HG02870 (cell line): ENCODE data around the gene MAMSTR.

Source experiments
- ATAC-seq: cut with Tn5 transposase; IDR thresholded peaks from one replicate; pipeline ENCODE4 v1.9.1; 2021; ENCODE audit warnings: mild to moderate bottlenecking, moderate library complexity; ENCODE audit not compliant: unreplicated experiment

The MAMSTR gene

GRCh38 chr19:48746738-48747575 lies 27.4 kb upstream of the MAMSTR start, which contains the start of gene IZUMO1:
IZUMO1 (minus strand) TSS chr19:48746909; CDS start chr19:48745859, 1,050 bp downstream.
- ATAC-seq, result no peak

DNA sequence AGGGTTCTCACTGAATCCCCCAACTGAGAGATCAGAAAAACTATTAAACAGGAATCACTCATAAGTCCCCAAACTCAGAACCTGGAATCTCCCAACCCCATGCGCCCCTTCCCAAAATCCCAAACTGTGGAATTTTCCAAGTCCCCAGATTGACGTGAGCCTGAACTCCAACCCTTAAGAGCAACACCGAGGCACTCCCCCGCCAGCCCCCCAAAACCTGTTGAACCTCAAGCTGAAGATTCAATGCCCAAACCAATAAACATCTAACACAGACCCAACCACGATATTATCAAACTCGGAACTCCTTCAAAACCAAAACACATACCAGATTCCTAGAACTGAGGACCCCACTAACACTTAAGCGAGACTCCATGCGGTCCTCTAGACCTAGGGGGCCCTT lies 26.6 kb upstream of the MAMSTR start:
- ATAC-seq, result no peak

DNA sequence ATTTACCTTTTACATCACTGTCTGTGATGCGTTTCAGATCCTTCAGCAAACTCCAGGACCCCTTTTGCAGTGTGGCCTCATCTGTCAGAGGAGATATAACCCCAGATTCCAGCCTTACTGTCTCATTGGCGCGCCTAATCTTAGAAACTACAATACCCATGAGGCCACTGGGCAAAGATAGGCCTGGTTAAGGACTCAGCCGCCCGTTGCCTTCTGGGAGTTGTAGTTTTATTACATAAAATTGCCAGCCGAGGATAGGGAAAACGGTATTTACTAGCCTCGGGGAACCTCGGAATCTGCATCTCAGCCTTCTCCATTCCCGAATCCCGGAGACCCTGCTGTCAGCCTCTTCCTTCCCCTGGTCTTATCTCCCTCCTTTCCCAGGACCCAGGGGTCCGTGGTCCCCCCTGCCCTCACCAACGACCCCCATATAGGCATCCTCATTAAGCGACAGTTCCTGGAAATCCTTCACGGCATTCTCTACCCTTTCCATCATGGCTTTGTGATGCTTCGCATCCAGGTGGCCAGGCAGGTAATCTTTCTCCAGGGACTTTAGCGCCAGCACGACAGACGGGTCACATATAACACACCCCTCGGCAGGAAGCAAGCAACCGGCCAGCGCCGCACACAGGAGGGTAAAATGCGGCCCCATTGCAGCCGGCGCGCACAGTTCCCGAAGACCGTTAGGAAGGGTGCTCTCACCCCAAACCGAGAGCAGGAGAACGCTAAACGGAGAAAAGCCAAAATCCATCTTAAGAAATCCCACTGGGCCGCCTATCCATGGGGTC lies 25.9 kb upstream of the MAMSTR start:
- ATAC-seq, result no peak

GRCh38 chr19:48742096-48742495 lies 22.6 kb upstream of the MAMSTR start:
- no peak for ATAC-seq

GRCh38 chr19:48741129-48741999 lies 21.8 kb upstream of the MAMSTR start:
- ATAC-seq, result no peak

- ATAC-seq, result no peak
Measured at GRCh38 chr19:48740164-48740972, 20.8 kb upstream of the MAMSTR start, which contains the start of gene RASIP1. RASIP1 (minus strand) TSS chr19:48740610; CDS start chr19:48740282, 328 bp downstream.

- no peak for ATAC-seq
Measured at GRCh38 chr19:48739404-48740163, 20.1 kb upstream of the MAMSTR start.

- no peak for ATAC-seq
Measured at GRCh38 chr19:48738557-48739403, 19.3 kb upstream of the MAMSTR start.

DNA sequence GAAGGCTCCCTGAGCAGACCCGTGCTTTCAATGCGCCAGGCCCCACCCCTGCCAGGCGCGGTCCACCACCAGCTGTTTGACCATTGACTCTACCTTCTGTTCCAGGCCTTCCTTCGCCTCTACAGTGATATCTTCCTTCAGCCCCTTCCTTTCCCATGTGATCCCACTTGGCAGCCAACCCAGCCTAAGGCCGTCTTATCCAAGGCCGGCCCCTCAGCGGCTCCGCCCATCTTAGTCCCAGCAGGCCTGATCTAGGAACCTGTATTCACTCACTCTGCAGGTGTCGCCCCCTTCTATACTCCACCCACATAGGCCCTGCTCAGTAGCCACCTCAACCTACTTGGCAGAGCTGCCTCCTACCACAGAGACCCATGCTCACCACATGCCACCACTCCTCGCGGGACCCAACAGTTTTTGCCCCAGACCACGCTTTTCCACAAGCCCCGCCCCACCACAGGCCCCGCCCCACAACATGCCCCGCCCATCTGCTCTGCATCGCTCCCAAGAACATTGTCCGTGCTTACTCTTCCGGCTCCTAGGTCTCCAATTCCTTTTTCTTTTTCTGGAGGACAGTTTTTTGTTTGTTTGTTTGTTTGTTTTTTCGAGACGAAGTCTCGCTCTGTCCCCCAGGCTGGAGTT lies 18.0 kb upstream of the MAMSTR start:
- ATAC-seq, result no peak

GRCh38 chr19:48735031-48735615 lies 15.6 kb upstream of the MAMSTR start:
- ATAC-seq, result no peak

DNA sequence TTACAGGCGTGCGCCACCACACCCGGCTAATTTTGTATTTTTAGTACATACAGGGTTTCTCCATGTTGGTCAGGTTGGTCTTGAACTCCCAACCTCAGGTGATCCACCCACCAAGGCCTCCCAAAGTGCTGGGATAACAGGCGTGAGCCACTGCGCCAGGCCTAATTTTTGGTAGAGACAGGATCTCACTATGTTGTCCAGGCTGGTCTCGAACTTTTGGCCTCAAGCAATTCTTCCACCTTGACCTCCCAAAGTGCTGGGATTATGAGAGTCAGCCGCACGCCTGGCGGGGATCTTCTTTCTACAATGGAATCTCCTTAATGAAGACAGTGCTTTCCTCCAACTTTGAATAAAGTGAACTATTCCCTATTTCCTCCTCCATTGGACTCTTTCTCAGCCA lies 15.1 kb upstream of the MAMSTR start:
- ATAC-seq, result no peak

GRCh38 chr19:48731452-48731851 lies 11.9 kb upstream of the MAMSTR start:
- ATAC-seq, result no peak

- no peak for ATAC-seq
Measured at GRCh38 chr19:48728911-48729664, 9.6 kb upstream of the MAMSTR start.

DNA sequence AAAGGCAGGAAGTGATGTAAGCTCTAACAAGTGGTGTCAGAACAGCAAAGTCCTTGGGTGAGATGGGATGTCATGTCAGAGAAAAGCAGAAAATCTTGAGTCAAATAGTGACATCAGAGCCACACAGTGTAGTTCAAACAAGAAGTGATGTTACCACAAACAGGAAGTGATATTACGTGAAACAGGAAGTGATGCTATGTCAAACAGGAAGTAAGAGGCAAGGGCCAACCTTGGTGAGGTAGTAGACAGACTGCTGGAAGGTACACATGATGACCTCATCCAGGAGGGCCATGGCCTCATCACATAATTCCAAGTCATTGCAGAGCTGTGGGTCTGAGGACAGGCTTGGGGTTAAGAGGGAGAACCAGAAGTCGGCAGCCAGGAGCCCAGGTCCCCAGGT lies 7.0 kb upstream of the MAMSTR start:
- no peak for ATAC-seq

DNA sequence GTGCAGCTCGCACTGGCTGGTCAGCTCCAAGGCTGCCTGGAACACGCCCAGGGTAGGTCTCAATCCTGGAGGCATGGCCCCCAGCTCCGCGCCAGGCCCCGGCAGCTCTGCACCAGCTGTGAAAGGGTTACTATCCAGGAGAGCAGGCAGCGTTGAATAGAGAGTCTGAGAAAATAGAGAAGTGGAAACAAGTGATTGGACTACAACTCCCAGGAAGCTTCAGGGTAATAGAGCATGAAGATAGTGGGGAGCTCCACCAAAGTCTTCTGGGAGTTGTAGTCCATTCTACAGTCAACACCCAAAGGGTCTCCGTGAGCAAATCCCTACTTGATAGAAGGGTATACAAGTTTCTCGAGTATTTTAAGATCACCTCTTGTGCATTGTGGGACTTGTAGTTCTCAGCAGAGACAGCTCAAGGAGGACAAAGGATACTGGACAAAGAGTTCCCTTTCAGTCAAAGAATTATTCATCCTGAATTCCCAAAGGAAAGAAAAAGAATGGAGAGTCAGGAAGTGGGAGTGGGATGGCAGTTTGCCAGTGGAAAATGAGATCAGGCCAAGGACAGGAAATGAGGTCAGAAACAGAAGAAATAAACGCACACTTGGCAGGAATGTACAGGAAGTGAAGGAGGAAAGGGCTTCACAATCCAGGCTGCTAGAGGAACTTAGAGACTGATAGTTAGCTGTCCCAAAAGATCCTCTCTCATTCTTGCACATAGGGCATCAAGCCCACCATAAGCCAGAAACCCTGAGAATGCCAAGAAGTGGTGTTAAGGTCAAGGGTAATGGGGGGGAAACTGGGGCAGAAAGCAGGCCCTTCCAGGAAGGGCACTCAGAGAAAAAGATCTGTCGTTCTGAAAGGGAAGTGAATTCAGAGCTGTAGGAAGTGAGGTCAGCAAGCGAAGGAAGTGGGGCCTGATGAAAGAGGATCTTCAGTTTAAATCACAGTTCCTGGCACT lies 5.5 kb upstream of the MAMSTR start:
- ATAC-seq, result no peak

GRCh38 chr19:48722196-48722708 lies 2.7 kb upstream of the MAMSTR start:
- no peak for ATAC-seq
